K562 (cell line): Measurements from ENCODE around the gene ZSWIM2. TPM values are rescaled to one million over a fixed set of nuclear protein-coding genes. Genes with fewer than 3 reads are reported as not detected.

Experiments used
- ATAC-seq: fragments of 200-7000 bp; cut with Tn5 transposase; 3 replicates; pipeline ENCODE4 v1.9.1; 2020; ENCODE audit warnings: moderate library complexity
- BruUV-seq: library from RNA; stranded (reverse); fragments of 400-500 nt; replicated peaks from 2 replicates; lab custom pipeline; 2021; lab: Mats Ljungman, UMichigan
- CTCF ChIA-PET: fragments of 300-600 bp; formaldehyde crosslinking; extraction: SDS; loops from one replicate; lab custom pipeline; 2021; ENCODE audit warnings: low intra/inter-chr PET ratio; lab: Yijun Ruan, JAX
- POLR2A ChIA-PET: fragments of 300-600, 350-650 bp; sonication (Branson Sonifier 250); formaldehyde crosslinking; extraction: SDS; loops from one replicate; lab custom pipeline; 2021; ENCODE audit warnings: antibody characterized with exemption, inconsistent platforms; lab: Yijun Ruan, JAX
- DNase-seq, 4 experiments: peaks; one replicate each; pipeline versions ENCODE4 v3.0.0 to v3.0.0-alpha.2; 2011 to 2018; ENCODE audit warnings: low spot score in 3 of 4, mixed read lengths in 3 of 4; ENCODE audit errors: extremely low read depth in 1 of 4
- FAIRE-seq: peaks from 2 replicates; lab custom pipeline; 2011; peaks lifted over from hg19 to GRCh38; lab: Jason Lieb, UNC
- H2AFZ ChIP-seq: 2 replicates; pipeline ENCODE4 v1.6.0; 2011; ENCODE audit warnings: low read depth, low read length, control low read depth, inconsistent platforms
- H3K27ac ChIP-seq: fragments of 200-600 bp; 3 replicates; pipeline ENCODE4 v1.8.0; 2011; ENCODE audit warnings: low read depth, mild to moderate bottlenecking, control low read depth, inconsistent platforms, low read length, moderate library complexity, mixed read lengths; ENCODE audit errors: extremely low read depth
- H3K27me3 ChIP-seq, 2 experiments: fragments of 300-600 bp in 1 of 2; 2 replicates in 1 of 2; 3 replicates in 1 of 2; pipeline versions ENCODE4 v1.6.0 to v1.8.0; 2011; ENCODE audit warnings: inconsistent platforms in 2 of 2, low read length in 2 of 2, mild to moderate bottlenecking in 1 of 2, mixed read lengths in 1 of 2, moderate library complexity in 1 of 2; ENCODE audit not compliant: control insufficient read depth in 2 of 2, insufficient read depth in 2 of 2
- H3K36me3 ChIP-seq: fragments of 300-600 bp; 3 replicates; pipeline ENCODE4 v1.8.0; 2011; ENCODE audit warnings: mild to moderate bottlenecking, low read length, inconsistent platforms; ENCODE audit not compliant: control insufficient read depth, insufficient read depth
- H3K4me1 ChIP-seq, 2 experiments: fragments of 200-600 bp in 1 of 2; replicated peaks in 1 of 2; 2 replicates in 1 of 2; 3 replicates in 1 of 2; pipeline versions ENCODE4 v1.5.1 to v1.8.0; 2011; ENCODE audit warnings: inconsistent platforms in 2 of 2, low read length in 2 of 2, mild to moderate bottlenecking in 1 of 2, mixed read lengths in 1 of 2, moderate library complexity in 1 of 2; ENCODE audit not compliant: control insufficient read depth in 2 of 2, insufficient read depth in 2 of 2
- H3K4me2 ChIP-seq: 2 replicates; pipeline ENCODE4 v1.6.1; 2011; ENCODE audit warnings: low read length, control low read depth, inconsistent platforms, mixed read lengths; ENCODE audit not compliant: insufficient read depth
- H3K4me3 ChIP-seq: fragments of 200-600 bp; sonication (generic), shearing (Covaris generic); 2 replicates; pipeline ENCODE4 v1.5.1; 2016; ENCODE audit warnings: control low read depth, inconsistent platforms
- H3K79me2 ChIP-seq: fragments of 200-600 bp; 3 replicates; pipeline ENCODE4 v1.8.0; 2011; ENCODE audit warnings: low read length, inconsistent platforms; ENCODE audit not compliant: control insufficient read depth, insufficient read depth
- H3K9ac ChIP-seq, 2 experiments: 2 replicates each; pipeline versions ENCODE4 v1.6.0 to v1.6.1; 2011; ENCODE audit warnings: low read depth in 2 of 2, low read length in 2 of 2, control low read depth in 1 of 2, inconsistent platforms in 1 of 2, mild to moderate bottlenecking in 1 of 2, mixed read lengths in 1 of 2; ENCODE audit not compliant: insufficient read depth in 1 of 2
- H3K9me1 ChIP-seq: one replicate; pipeline ENCODE4 v1.6.0; 2011; ENCODE audit warnings: inconsistent platforms, mild to moderate bottlenecking, low read length, moderate library complexity; ENCODE audit not compliant: control insufficient read depth, insufficient read depth
- H3K9me3 ChIP-seq: replicated peaks from 2 replicates; pipeline ENCODE4 v1.5.1; 2011; ENCODE audit warnings: low read depth, low read length, inconsistent platforms; ENCODE audit not compliant: control insufficient read depth, insufficient read depth
- H4K20me1 ChIP-seq: replicated peaks from 2 replicates; pipeline ENCODE4 v1.6.1; 2011; ENCODE audit warnings: low read length, inconsistent platforms, mixed read lengths; ENCODE audit not compliant: control insufficient read depth, insufficient read depth
- ETV5 ChIP-seq: sonication (generic); formaldehyde crosslinking; IDR thresholded peaks from 2 replicates; pipeline ENCODE4 v1.4.0; 2020; ENCODE audit warnings: low read depth, mild to moderate bottlenecking, missing genetic modification reagents
- HINFP ChIP-seq: fragments of 450-650 bp; conservative IDR thresholded peaks from 2 replicates; pipeline ENCODE4 v1.6.1; 2016; ENCODE audit warnings: missing genetic modification characterization, low read depth, mild to moderate bottlenecking, control low read depth, missing compliant biosample characterization
- MLLT1 ChIP-seq, 2 experiments: fragments of 450-650 bp; IDR thresholded peaks; 2 replicates each; pipeline ENCODE4 v1.6.1; 2016
- MNT ChIP-seq, 2 experiments: fragments of 450-650 bp; conservative IDR thresholded peaks; 2 replicates each; pipeline ENCODE4 v1.6.1; 2017; ENCODE audit warnings: mild to moderate bottlenecking in 2 of 2, moderate library complexity in 2 of 2
- NCOA4 ChIP-seq: fragments of 450-650 bp; IDR thresholded peaks from 2 replicates; pipeline ENCODE4 v1.6.1; 2018; ENCODE audit warnings: mild to moderate bottlenecking; ENCODE audit not compliant: partially characterized antibody
- NFIC ChIP-seq: fragments of 450-650 bp; IDR thresholded peaks from 2 replicates; pipeline ENCODE4 v1.6.1; 2017; ENCODE audit warnings: mild to moderate bottlenecking, inconsistent platforms
- NR2C2 ChIP-seq, 2 experiments: fragments of 200-800 bp in 1 of 2; sonication (Bioruptor generic) in 1 of 2; sonication (generic) in 1 of 2; formaldehyde crosslinking in 1 of 2; IDR thresholded peaks; 2 replicates each; pipeline versions ENCODE4 v1.6.1 to v1.8.0; 2016 to 2022; ENCODE audit warnings: mild to moderate bottlenecking in 1 of 2, missing compliant biosample characterization in 1 of 2, missing genetic modification characterization in 1 of 2, missing genetic modification reagents in 1 of 2
- PKNOX1 ChIP-seq: fragments of 450-650 bp; IDR thresholded peaks from 2 replicates; pipeline ENCODE4 v1.6.1; 2016
- PTBP1 ChIP-seq: fragments of 200-400 bp; formaldehyde crosslinking; IDR thresholded peaks from 2 replicates; pipeline ENCODE4 v1.6.1; 2017; ENCODE audit warnings: low read depth, low read length
- RNF2 ChIP-seq: sonication (generic); IDR thresholded peaks from 2 replicates; pipeline ENCODE4 v1.6.1; 2016
- RUNX1 ChIP-seq: sonication (generic); IDR thresholded peaks from 2 replicates; pipeline ENCODE4 v1.6.1; 2016; ENCODE audit warnings: antibody characterized with exemption, low read depth
- SRSF3 ChIP-seq: fragments of 200-400 bp; formaldehyde crosslinking; IDR thresholded peaks from 2 replicates; pipeline ENCODE4 v1.6.1; 2016; ENCODE audit warnings: mild to moderate bottlenecking, low read length, moderate library complexity; ENCODE audit not compliant: insufficient read depth
- USF1 ChIP-seq: sonication (generic); formaldehyde crosslinking; IDR thresholded peaks from 2 replicates; pipeline ENCODE4 v1.9.0; 2022; ENCODE audit warnings: mild to moderate bottlenecking, missing genetic modification reagents
- ZBTB5 ChIP-seq: fragments of 450-650 bp; IDR thresholded peaks from 2 replicates; pipeline ENCODE4 v1.6.1; 2017; ENCODE audit warnings: antibody characterized with exemption
- whole genome bisulfite sequencing: fragments of 100-300 bp; shearing (Covaris generic); methylation state at CpG from one replicate; pipeline ENCODE4 v1.1.6; 2016; ENCODE audit warnings: low coverage, mixed read lengths; ENCODE audit not compliant: insufficient coverage; ENCODE audit errors: missing lambda C conversion rate; 5-methylcytosine and 5-hydroxymethylcytosine counted together
- in situ Hi-C: fragments of 300-500 bp; cut with MboI; formaldehyde crosslinking; loops from 4 replicates; pipeline ENCODE4 v1.15.0; 2018; ENCODE audit warnings: inconsistent platforms, mixed read lengths
- intact Hi-C: fragments of 100-400 bp; cut with micrococcal nuclease; formaldehyde crosslinking; loops from 2 replicates; pipeline ENCODE4 v1.14.2; 2022
- polyA plus RNA-seq, 8 experiments: library from polyadenylated mRNA; depleted of rRNA in 4 of 8; stranded (reverse) in 5 of 8; unstranded in 3 of 8; fragments of >200 nt; fragmentation: Nextera tagmentation in 2 of 8; fragmentation: Illumina TruSeq in 1 of 8; extraction: Ambion mirVana in 2 of 8; extraction: Trizol in 1 of 8; gene quantifications; 2 replicates each; pipeline versions ENCODE4 v1.2.1 to v1.2.3, GENCODE V29; 2011 to 2014; ENCODE audit warnings: inconsistent platforms in 1 of 8, missing spikeins in 1 of 8
- total RNA-seq, 7 experiments: library from RNA; depleted of rRNA in 6 of 7; stranded (reverse); fragments of >200 nt in 6 of 7; fragmentation: Illumina TruSeq in 2 of 7; extraction: Trizol in 2 of 7; gene quantifications; 2 replicates each; pipeline versions ENCODE4 v1.2.1 to v1.2.3, GENCODE V29; 2011 to 2021; ENCODE audit warnings: low replicate concordance in 1 of 7

Gene ZSWIM2
- total and polyA plus RNA-seq, 9 of the 15 experiments (the other 6 are each of a cell fraction or from before 2014, with no cell fraction given) = not detected

GRCh38 chr2:186852508-186852907, 3.5 kb upstream of the ZSWIM2 start:
- no TSS peak for BruUV-seq
- Histone ChIP-seq H3K9ac (no peak overlapping the region), H4K20me1 (no peaks in the 10 kb centered on the region), H3K27ac (no peak overlapping the region), H3K36me3 (no peaks in the 10 kb centered on the region), H3K4me1 (peaks cover 0 to 6% of the 10 kb centered on the region in 2 experiments; a peak in 2 of 5 replicates), H3K9me1 (no peaks in the 10 kb centered on the region), H3K4me3 (no peak overlapping the region), H2AFZ (no peak overlapping the region), H3K9me3 (no peaks in the 10 kb centered on the region), H3K27me3 (peaks cover 0 to 4% of the 10 kb centered on the region in 2 experiments; a peak in 1 of 5 replicates), H3K4me2 (no peak overlapping the region), H3K79me2 (no peaks in the 10 kb centered on the region)
- DNase-seq = no peak
- FAIRE-seq = no peak
- ChIA-PET CTCF (no interaction called here), POLR2A (no interaction called here)
- intact Hi-C loops = no loop called here
- in situ Hi-C loops = no loop called here
- 8% methylated on average over 5 of the region's 5 CpGs for WGBS
- no peak for ATAC-seq
- no peak for TF ChIP-seq SRSF3
- no peak for TF ChIP-seq USF1 (CRISPR knock-in tag)
- no peak for TF ChIP-seq HINFP (tag)
- no peak for TF ChIP-seq NCOA4
- no peak for TF ChIP-seq NFIC
- no peak for TF ChIP-seq MLLT1 (IDR thresholded peaks at IDR 0.05)
- TF ChIP-seq PKNOX1 = no peak
- TF ChIP-seq ETV5 = no peak
- no peak for TF ChIP-seq RUNX1
- TF ChIP-seq RNF2 = no peak
- TF ChIP-seq ZBTB5 = no peak
- no peak for TF ChIP-seq NR2C2 (CRISPR knock-in tag; IDR thresholded peaks at IDR 0.05)
- no peak for TF ChIP-seq NR2C2 (tag; IDR thresholded peaks at IDR 0.05)
- TF ChIP-seq PTBP1 = no peak
- no peak for TF ChIP-seq MNT (conservative IDR thresholded peaks at IDR 0.05)
